OCI-LY1 (cell line): ENCODE measurements around the gene HOXC10.

Experiments used
- H2AFZ ChIP-seq: fragments of 200-600 bp; sonication (generic), shearing (Covaris generic); 2 replicates; pipeline ENCODE4 v1.6.0; 2014; ENCODE audit warnings: antibody characterized with exemption, mild to moderate bottlenecking, low read length
- H3F3A ChIP-seq: fragments of 200-600 bp; sonication (generic), shearing (Covaris generic); 2 replicates; pipeline ENCODE4 v1.6.0; 2014; ENCODE audit warnings: mild to moderate bottlenecking, antibody characterized with exemption, low read length, moderate library complexity; ENCODE audit not compliant: insufficient read depth
- H3K27ac ChIP-seq: fragments of 200-600 bp; sonication (generic); 2 replicates; pipeline ENCODE4 v1.5.1; 2014; ENCODE audit warnings: low read length, mixed run types, mild to moderate bottlenecking, low read depth; ENCODE audit not compliant: poor library complexity, severe bottlenecking
- H3K27me3 ChIP-seq: fragments of 200-600 bp; sonication (generic); 2 replicates; pipeline ENCODE4 v1.6.0; 2014; ENCODE audit warnings: antibody characterized with exemption, mild to moderate bottlenecking, low read length, moderate library complexity; ENCODE audit not compliant: insufficient read depth
- H3K36me3 ChIP-seq: fragments of 200-600 bp; sonication (generic); 2 replicates; pipeline ENCODE4 v1.6.1; 2014; ENCODE audit warnings: mild to moderate bottlenecking, antibody characterized with exemption, low read length, moderate library complexity, mixed read lengths; ENCODE audit not compliant: insufficient read depth
- H3K4me1 ChIP-seq: fragments of 200-600 bp; sonication (generic); 2 replicates; pipeline ENCODE4 v1.5.1; 2014; ENCODE audit warnings: mild to moderate bottlenecking, low read length, moderate library complexity; ENCODE audit not compliant: insufficient read depth, severe bottlenecking
- H3K4me2 ChIP-seq: fragments of 200-600 bp; sonication (generic), shearing (Covaris generic); 2 replicates; pipeline ENCODE4 v1.6.1; 2014; ENCODE audit warnings: low read length
- H3K4me3 ChIP-seq: fragments of 200-600 bp; sonication (generic); 2 replicates; pipeline ENCODE4 v1.5.1; 2014; ENCODE audit warnings: low read length, low read depth, mild to moderate bottlenecking, mixed read lengths; ENCODE audit not compliant: poor library complexity, severe bottlenecking
- H3K79me2 ChIP-seq: fragments of 200-600 bp; shearing (Covaris generic); 2 replicates; pipeline ENCODE4 v1.6.1; 2016; ENCODE audit warnings: mixed run types, low read length, mixed read lengths; ENCODE audit not compliant: insufficient read depth
- H3K9ac ChIP-seq: fragments of 200-600 bp; sonication (generic), shearing (Covaris generic); 2 replicates; pipeline ENCODE4 v1.6.1; 2014; ENCODE audit warnings: mild to moderate bottlenecking, low read length, mixed read lengths
- H3K9me2 ChIP-seq: fragments of 200-600 bp; sonication (generic), shearing (Covaris generic); 2 replicates; pipeline ENCODE4 v1.6.1; 2014; ENCODE audit warnings: low read depth, mild to moderate bottlenecking, low read length, mixed read lengths
- H3K9me3 ChIP-seq: fragments of 200-600 bp; shearing (Covaris generic); 2 replicates; pipeline ENCODE4 v1.6.1; 2014; ENCODE audit warnings: low read length, mixed read lengths
- H4K20me1 ChIP-seq: fragments of 200-600 bp; sonication (generic), shearing (Covaris generic); 2 replicates; pipeline ENCODE4 v1.6.0; 2016; ENCODE audit warnings: mild to moderate bottlenecking, low read length; ENCODE audit not compliant: insufficient read depth
- CTCF ChIP-seq: fragments of 200-600 bp; sonication (generic), shearing (Covaris generic); IDR thresholded peaks from 2 replicates; pipeline ENCODE4 v1.5.1; 2017; ENCODE audit warnings: mild to moderate bottlenecking, antibody characterized with exemption, low read length, moderate library complexity, mixed read lengths
- EZH2 ChIP-seq: fragments of 200-600 bp; sonication (generic), shearing (Covaris generic); IDR thresholded peaks from 2 replicates; pipeline ENCODE4 v1.8.0; 2017; ENCODE audit warnings: borderline replicate concordance, mixed run types, mild to moderate bottlenecking, antibody characterized with exemption, low read length, moderate library complexity, mixed read lengths

HOXC10 gene

GRCh38 chr12:53976172-53976822, 8.6 kb upstream of the HOXC10 start:
- Histone ChIP-seq H2AFZ (no peak overlapping the region), H3K27me3 (no peaks in the 10 kb centered on the region), H3K27ac (no peak overlapping the region), H3K9me3 (no peaks in the 10 kb centered on the region), H3K36me3 (no peaks in the 10 kb centered on the region), H4K20me1 (no peaks in the 10 kb centered on the region), H3K9ac (no peak overlapping the region), H3K4me1 (peaks cover 3% of the 10 kb centered on the region), H3K79me2 (no peaks in the 10 kb centered on the region), H3F3A (no peaks in the 10 kb centered on the region), H3K4me3 (no peak overlapping the region), H3K9me2 (no peaks in the 10 kb centered on the region), H3K4me2 (no peak overlapping the region)
- TF ChIP-seq EZH2 (no peak), CTCF (no peak)

- Histone ChIP-seq H3K9me3 (no peaks in the 10 kb centered on the region), H3K27me3 (no peaks in the 10 kb centered on the region), H3K79me2 (no peaks in the 10 kb centered on the region), H3F3A (no peaks in the 10 kb centered on the region), H3K4me1 (peaks cover 3% of the 10 kb centered on the region), H2AFZ (no peak overlapping the region), H3K27ac (no peak overlapping the region), H3K9ac (no peak overlapping the region), H3K36me3 (no peaks in the 10 kb centered on the region), H3K9me2 (no peaks in the 10 kb centered on the region), H3K4me3 (no peak overlapping the region), H4K20me1 (no peaks in the 10 kb centered on the region), H3K4me2 (no peak overlapping the region)
- TF ChIP-seq CTCF = no peak
- no peak for TF ChIP-seq EZH2
Measured at GRCh38 chr12:53976823-53977595, 7.9 kb upstream of the HOXC10 start.

GRCh38 chr12:53977596-53978445, 7.1 kb upstream of the HOXC10 start:
- H3K4me3 ChIP-seq = no peak overlapping the region
- no peaks in the 10 kb centered on the region for H4K20me1 ChIP-seq
- no peak overlapping the region for H3K4me2 ChIP-seq
- H3K4me1 ChIP-seq = peaks cover 3% of the 10 kb centered on the region
- H3K9me3 ChIP-seq = no peaks in the 10 kb centered on the region
- H3K27me3 ChIP-seq = no peaks in the 10 kb centered on the region; the same call in 1 of the 2 replicates
- TF ChIP-seq CTCF = no peak
- no peak for TF ChIP-seq EZH2
- H3K36me3 ChIP-seq = no peaks in the 10 kb centered on the region
- no peaks in the 10 kb centered on the region for H3F3A ChIP-seq
- no peaks in the 10 kb centered on the region for H3K79me2 ChIP-seq
- no peaks in the 10 kb centered on the region for H3K9me2 ChIP-seq
- H3K27ac ChIP-seq = no peak overlapping the region
- no peak overlapping the region for H3K9ac ChIP-seq
- no peak overlapping the region for H2AFZ ChIP-seq
